A172 (cell line): ENCODE results near the gene CDH22. TPM values are rescaled to one million over a fixed set of nuclear protein-coding genes. Genes with fewer than 3 reads are reported as not detected.

Experiments
- DNase-seq: peaks from one replicate; pipeline ENCODE4 v3.0.0-alpha.2; 2015; ENCODE audit warnings: low spot score
- total RNA-seq: library from RNA; depleted of rRNA; stranded (reverse); fragments of >200 nt; shearing (Covaris generic); gene quantifications from 2 replicates; pipeline ENCODE4 v1.2.3, GENCODE V29; 2014

Gene CDH22
- total RNA-seq, 1 experiment from 2014 or later = not detected

DNA sequence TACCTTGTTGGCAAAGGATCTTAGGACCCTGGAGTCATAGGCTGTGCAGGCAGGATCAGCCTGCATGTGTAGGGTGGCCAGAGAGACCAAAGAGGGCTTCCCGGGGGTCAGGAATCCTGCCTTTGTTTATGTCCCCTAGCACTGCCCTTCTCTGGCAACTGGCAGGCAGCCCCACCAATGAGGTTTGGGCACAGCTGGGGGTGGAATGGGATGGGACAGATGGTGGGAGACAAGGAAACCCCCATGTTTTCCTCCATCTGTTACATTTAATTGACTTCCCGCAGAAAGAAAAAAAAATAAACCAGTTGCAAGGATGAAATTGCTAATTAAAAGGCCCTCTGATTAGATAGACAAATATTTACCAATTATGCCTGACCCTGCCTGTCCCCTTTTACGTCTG, 162.6 kb downstream of the CDH22 start:
- no peak for DNase-seq

DNA sequence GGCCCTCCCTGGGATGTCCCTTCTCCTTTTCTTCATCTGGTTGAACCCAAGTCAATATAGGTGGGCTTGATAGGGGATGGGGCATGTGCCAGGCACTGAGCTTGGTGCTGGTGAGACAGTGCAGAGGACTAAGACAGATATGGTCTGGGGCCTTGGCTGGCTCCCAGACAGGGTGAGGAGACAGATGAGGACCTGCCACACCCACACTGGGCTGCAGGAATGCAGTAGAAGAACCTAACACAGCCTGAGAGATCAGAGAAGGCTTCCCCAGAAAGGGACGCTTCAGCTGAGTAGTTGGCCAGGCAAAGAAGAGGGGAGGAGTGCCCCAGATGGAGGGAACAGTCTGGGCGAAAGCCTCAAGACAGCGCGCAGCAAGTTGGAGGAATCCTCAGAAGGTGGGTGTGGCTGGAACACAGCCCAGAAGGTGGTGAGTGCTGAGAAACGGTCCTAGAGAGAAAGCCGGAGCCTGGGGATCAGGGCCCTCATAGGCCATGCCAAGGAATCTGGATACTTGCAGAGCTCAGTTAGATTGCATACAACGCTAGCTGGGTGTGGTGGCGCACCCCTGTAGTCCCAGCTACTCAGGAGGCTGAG, 163.8 kb downstream of the CDH22 start:
- DNase-seq = no peak

GRCh38 chr20:46142124-46142523, 166.2 kb downstream of the CDH22 start:
- no peak for DNase-seq

- no peak for DNase-seq
These were observed 168.3 kb downstream of the CDH22 start for GRCh38 chr20:46139908-46140482.

- no peak for DNase-seq
These were observed 168.9 kb downstream of the CDH22 start for GRCh38 chr20:46139266-46139889.

GRCh38 chr20:46137816-46138215, 170.5 kb downstream of the CDH22 start:
- no peak for DNase-seq

- no peak for DNase-seq
These were observed 172.3 kb downstream of the CDH22 start for GRCh38 chr20:46135856-46136633.

GRCh38 chr20:46134716-46135115, 173.6 kb downstream of the CDH22 start:
- no peak for DNase-seq

DNA sequence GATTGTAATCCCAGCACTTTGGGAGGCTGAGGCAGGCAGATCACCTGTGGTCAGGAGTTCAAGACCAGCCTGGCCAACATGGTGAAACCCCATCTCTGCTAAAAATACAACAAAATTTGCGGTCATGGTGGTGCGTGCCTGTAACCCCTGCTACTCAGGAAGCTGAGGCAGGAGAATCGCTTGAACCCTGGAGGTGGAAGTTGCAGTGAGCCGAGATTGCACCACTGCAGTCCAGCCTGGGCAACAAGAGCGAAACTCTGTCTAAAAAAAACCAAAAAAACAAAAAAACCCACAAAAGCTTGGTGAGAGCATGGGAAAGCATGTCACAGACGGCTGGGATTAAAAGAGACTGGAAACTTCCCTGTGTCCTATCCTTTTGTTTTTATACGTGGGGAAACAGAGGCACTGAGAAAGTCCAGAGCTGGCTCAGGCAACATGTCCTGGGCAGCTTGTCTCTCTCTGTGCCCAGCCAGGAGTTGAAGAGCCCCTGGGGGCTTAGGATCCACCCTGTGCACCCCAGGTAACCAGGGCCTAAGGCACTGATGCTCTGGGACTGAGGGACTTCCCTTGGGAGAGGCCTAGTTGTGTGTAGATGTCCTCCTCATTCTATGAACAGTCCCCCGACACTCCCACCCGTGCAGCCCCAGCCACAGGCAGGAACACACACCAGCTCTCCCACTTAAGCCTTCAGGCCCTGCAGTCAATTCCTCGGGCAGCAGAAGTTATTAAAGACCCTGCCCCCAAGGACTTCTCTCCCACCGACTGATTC, 174.2 kb downstream of the CDH22 start:
- no peak for DNase-seq

DNA sequence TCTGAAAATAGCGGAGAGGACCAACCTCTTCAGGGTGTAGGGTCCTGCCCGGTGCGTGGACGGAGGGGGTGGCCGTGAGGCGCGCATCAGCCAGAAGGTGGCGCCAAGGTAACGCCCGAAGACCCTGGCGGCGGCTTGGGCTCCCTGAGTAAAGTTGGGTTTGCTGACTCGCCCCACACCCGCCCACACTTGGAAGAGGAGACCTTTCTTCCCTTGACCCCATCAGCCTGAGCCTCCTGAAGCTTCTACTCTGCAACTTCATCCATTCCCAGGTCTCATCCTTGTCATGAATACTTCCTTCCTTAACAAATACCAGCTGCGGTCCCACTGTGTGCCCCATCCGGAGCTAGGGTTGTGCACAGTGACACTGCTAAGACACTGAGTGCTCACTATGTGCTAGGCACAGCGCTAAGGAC, 175.6 kb downstream of the CDH22 start:
- peak; percentile 45 for DNase-seq

DNA sequence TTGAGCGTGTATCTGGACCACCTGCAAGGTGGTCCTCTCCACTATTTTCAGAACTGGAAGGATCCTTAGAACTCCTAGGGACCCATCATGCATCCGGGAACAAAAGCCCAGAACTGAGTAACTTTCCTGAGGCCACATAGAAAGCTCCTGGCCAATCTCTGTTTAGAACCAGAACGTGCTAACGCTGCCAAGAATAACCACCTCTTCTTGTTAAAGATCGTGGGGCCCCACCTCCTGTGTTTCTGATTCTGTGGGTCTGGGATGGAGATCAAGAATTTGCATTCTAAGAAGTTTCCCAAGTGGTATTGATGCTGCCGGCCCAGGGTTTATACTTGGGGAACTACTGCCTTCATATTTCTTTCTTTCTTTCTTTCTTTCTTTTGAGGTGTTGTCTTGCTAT, 176.9 kb downstream of the CDH22 start:
- no peak for DNase-seq

DNA sequence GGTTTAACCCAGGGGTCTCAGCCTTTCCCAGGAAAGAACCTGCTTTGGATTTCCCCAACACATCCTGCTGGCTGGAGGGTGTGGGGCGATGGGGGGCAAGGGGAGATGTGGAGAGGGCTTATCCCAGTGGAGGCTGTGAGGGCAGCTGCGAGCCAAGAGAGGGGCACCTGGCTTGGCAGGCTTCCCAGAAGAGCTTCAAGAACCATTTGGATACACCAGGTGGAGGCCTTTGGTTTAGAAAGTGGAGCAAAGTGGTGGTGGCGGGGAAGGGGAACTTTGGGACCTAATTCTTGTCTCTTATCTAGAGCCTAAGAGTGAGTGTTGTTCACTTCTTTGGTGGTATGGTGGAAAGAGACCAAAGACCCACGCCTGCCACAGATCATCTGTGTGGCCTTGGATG, 177.8 kb downstream of the CDH22 start:
- no peak for DNase-seq

- DNase-seq = no peak
These were observed 178.3 kb downstream of the CDH22 start for GRCh38 chr20:46129955-46130481.

GRCh38 chr20:46128310-46129151, 179.8 kb downstream of the CDH22 start:
- no peak for DNase-seq

GRCh38 chr20:46127396-46128010, 180.8 kb downstream of the CDH22 start:
- no peak for DNase-seq

GRCh38 chr20:46126440-46127056, 181.8 kb downstream of the CDH22 start:
- no peak for DNase-seq
